ENCODE data around the gene MUC2. TPM values are rescaled to one million over a fixed set of nuclear protein-coding genes. Genes with fewer than 3 reads are reported as not detected.

The MUC2 gene
- total RNA-seq, 1 experiment from 2014 or later: not detected

- no peak overlapping the region for H3K4me3 ChIP-seq (ENCODE audit: low read depth, low read length, poor library complexity, severe bottlenecking)
- no peak overlapping the region for H3K27ac ChIP-seq (ENCODE audit: low read depth, low read length, poor library complexity, severe bottlenecking)
- no peaks in the 10 kb centered on the region for H3K27me3 ChIP-seq (replicated peaks; ENCODE audit: insufficient read depth, low read depth, low read length, poor library complexity)
- ChIA-PET POLR2A (ENCODE audit: low non-redundant PET) (no interaction called here), CTCF (no interaction called here)
- no peaks in the 10 kb centered on the region for H3K9me3 ChIP-seq (ENCODE audit: low read depth, low read length, poor library complexity, severe bottlenecking)
- TF ChIP-seq EZH2 (IDR thresholded peaks at IDR 0.05; ENCODE audit: borderline replicate concordance, low read depth, low read length, poor library complexity, severe bottlenecking) (no peak), CTCF (conservative IDR thresholded peaks at IDR 0.05; ENCODE audit: low read depth, low read length) (no peak)
- H3K36me3 ChIP-seq (ENCODE audit: insufficient read depth, low read length, poor library complexity, severe bottlenecking): no peaks in the 10 kb centered on the region
- DNase-seq (ENCODE audit: low spot score): no peak
- no peaks in the 10 kb centered on the region for H3K4me1 ChIP-seq (ENCODE audit: insufficient read depth, low read length, poor library complexity, severe bottlenecking)
- intact Hi-C loops (cut with micrococcal nuclease; ENCODE audit: unreplicated experiment): no loop called here
- BruUV-seq (replicated peaks): no TSS peak
Measured at GRCh38 chr11:1090600-1091331, 16.1 kb downstream of the MUC2 start.

- Histone ChIP-seq H3K4me3 (ENCODE audit: low read depth, low read length, poor library complexity, severe bottlenecking) (no peak overlapping the region), H3K4me1 (ENCODE audit: insufficient read depth, low read length, poor library complexity, severe bottlenecking) (no peaks in the 10 kb centered on the region), H3K36me3 (ENCODE audit: insufficient read depth, low read length, poor library complexity, severe bottlenecking) (no peaks in the 10 kb centered on the region), H3K27me3 (replicated peaks; ENCODE audit: insufficient read depth, low read depth, low read length, poor library complexity) (no peaks in the 10 kb centered on the region), H3K27ac (ENCODE audit: low read depth, low read length, poor library complexity, severe bottlenecking) (no peak overlapping the region), H3K9me3 (ENCODE audit: low read depth, low read length, poor library complexity, severe bottlenecking) (no peaks in the 10 kb centered on the region)
- BruUV-seq (replicated peaks): no TSS peak
- ChIA-PET CTCF (no interaction called here), POLR2A (ENCODE audit: low non-redundant PET) (no interaction called here)
- no peak for DNase-seq (ENCODE audit: low spot score)
- intact Hi-C loops (cut with micrococcal nuclease; ENCODE audit: unreplicated experiment): no loop called here
- TF ChIP-seq CTCF (conservative IDR thresholded peaks at IDR 0.05; ENCODE audit: low read depth, low read length) (no peak), EZH2 (IDR thresholded peaks at IDR 0.05; ENCODE audit: borderline replicate concordance, low read depth, low read length, poor library complexity, severe bottlenecking) (no peak)
Measured at GRCh38 chr11:1091332-1092083, 16.8 kb downstream of the MUC2 start.

GRCh38 chr11:1092145-1092670 lies 17.5 kb downstream of the MUC2 start:
- no peak for TF ChIP-seq EZH2 (IDR thresholded peaks at IDR 0.05; ENCODE audit: borderline replicate concordance, low read depth, low read length, poor library complexity, severe bottlenecking)
- no peak for TF ChIP-seq CTCF (conservative IDR thresholded peaks at IDR 0.05; ENCODE audit: low read depth, low read length)
- Histone ChIP-seq H3K36me3 (ENCODE audit: insufficient read depth, low read length, poor library complexity, severe bottlenecking) (no peaks in the 10 kb centered on the region), H3K4me1 (ENCODE audit: insufficient read depth, low read length, poor library complexity, severe bottlenecking) (no peaks in the 10 kb centered on the region), H3K9me3 (ENCODE audit: low read depth, low read length, poor library complexity, severe bottlenecking) (no peaks in the 10 kb centered on the region), H3K4me3 (ENCODE audit: low read depth, low read length, poor library complexity, severe bottlenecking) (no peak overlapping the region), H3K27ac (ENCODE audit: low read depth, low read length, poor library complexity, severe bottlenecking) (no peak overlapping the region), H3K27me3 (replicated peaks; ENCODE audit: insufficient read depth, low read depth, low read length, poor library complexity) (no peaks in the 10 kb centered on the region)
- intact Hi-C loops (cut with micrococcal nuclease; ENCODE audit: unreplicated experiment): no loop called here
- CTCF ChIA-PET: no interaction called here
- no TSS peak for BruUV-seq (replicated peaks)
- POLR2A ChIA-PET (ENCODE audit: low non-redundant PET): no interaction called here
- no peak for DNase-seq (ENCODE audit: low spot score)
